G401.6 (cell line): ENCODE measurements around the gene SNW1.
A peak's percentile ranks its signal among the peaks of the same experiment; 100 is the strongest.
"Not testable (repeated sequence)": the region's sequence is repeated elsewhere in the genome, so short reads cannot be mapped to it uniquely, and the experiment has no call there.

Source experiments
- FAIRE-seq: peaks from 2 replicates; lab custom pipeline; 2012; peaks lifted over from hg19 to GRCh38; lab: Jason Lieb, UNC

The SNW1 gene

GRCh38 chr14:77760381-77761204 is at the start of gene SNW1:
Gene SNW1, minus strand, starts transcription at chr14:77761156. Its CDS starts 29 bp downstream, at chr14:77761127.
- FAIRE-seq = no peak

GRCh38 chr14:77809011-77809410 is 48.1 kb upstream of the SNW1 start:
- FAIRE-seq = no peak

- FAIRE-seq = no peak
Observed at GRCh38 chr14:77808250-77808649, 47.3 kb upstream of the SNW1 start.

GRCh38 chr14:77805706-77806105 is 44.8 kb upstream of the SNW1 start:
- no peak for FAIRE-seq

GRCh38 chr14:77804592-77804991 is 43.6 kb upstream of the SNW1 start:
- FAIRE-seq = no peak

GRCh38 chr14:77800814-77801213 is 39.9 kb upstream of the SNW1 start:
- no peak for FAIRE-seq

GRCh38 chr14:77799863-77800730 is 39.1 kb upstream of the SNW1 start, which contains the start of gene ADCK1:
Gene ADCK1, plus strand, starts transcription at chr14:77800109. Its CDS starts 18,870 bp downstream, at chr14:77818979.
- FAIRE-seq = no peak

- FAIRE-seq = not testable (repeated sequence)
Observed at GRCh38 chr14:77799456-77799855, 38.5 kb upstream of the SNW1 start.

GRCh38 chr14:77794357-77794756 is 33.4 kb upstream of the SNW1 start:
- no peak for FAIRE-seq

- FAIRE-seq = not testable (repeated sequence)
Observed at GRCh38 chr14:77793255-77793654, 32.3 kb upstream of the SNW1 start.

- FAIRE-seq = no peak
Observed at GRCh38 chr14:77791225-77791600, 30.3 kb upstream of the SNW1 start.

GRCh38 chr14:77790566-77791224 is 29.7 kb upstream of the SNW1 start:
- no peak for FAIRE-seq

GRCh38 chr14:77786148-77786547 is 25.2 kb upstream of the SNW1 start:
- no peak for FAIRE-seq

- no peak for FAIRE-seq
Observed at GRCh38 chr14:77782202-77782601, 21.2 kb upstream of the SNW1 start.

- not testable (repeated sequence) for FAIRE-seq
Observed at GRCh38 chr14:77773966-77774365, 13.0 kb upstream of the SNW1 start.

GRCh38 chr14:77768442-77769069 is 7.6 kb upstream of the SNW1 start:
- not testable (repeated sequence) for FAIRE-seq

- FAIRE-seq = no peak
Observed at GRCh38 chr14:77763978-77764377, 3.0 kb upstream of the SNW1 start.

- no peak for FAIRE-seq
Observed at GRCh38 chr14:77763316-77763715, 2.4 kb upstream of the SNW1 start.

GRCh38 chr14:77761205-77761931 is 412 bp upstream of the SNW1 start:
- peak; percentile 92 for FAIRE-seq

GRCh38 chr14:77752799-77753516 is 8.0 kb downstream of the SNW1 start:
- FAIRE-seq = peak; percentile 34

GRCh38 chr14:77752266-77752665 is 8.7 kb downstream of the SNW1 start:
- FAIRE-seq = peak; percentile 52
